ENCODE results near the gene BICDL2.
"Not testable (repeated sequence)": the region's sequence is repeated elsewhere in the genome, so short reads cannot be mapped to it uniquely, and the experiment has no call there.

Gene BICDL2, protein sequence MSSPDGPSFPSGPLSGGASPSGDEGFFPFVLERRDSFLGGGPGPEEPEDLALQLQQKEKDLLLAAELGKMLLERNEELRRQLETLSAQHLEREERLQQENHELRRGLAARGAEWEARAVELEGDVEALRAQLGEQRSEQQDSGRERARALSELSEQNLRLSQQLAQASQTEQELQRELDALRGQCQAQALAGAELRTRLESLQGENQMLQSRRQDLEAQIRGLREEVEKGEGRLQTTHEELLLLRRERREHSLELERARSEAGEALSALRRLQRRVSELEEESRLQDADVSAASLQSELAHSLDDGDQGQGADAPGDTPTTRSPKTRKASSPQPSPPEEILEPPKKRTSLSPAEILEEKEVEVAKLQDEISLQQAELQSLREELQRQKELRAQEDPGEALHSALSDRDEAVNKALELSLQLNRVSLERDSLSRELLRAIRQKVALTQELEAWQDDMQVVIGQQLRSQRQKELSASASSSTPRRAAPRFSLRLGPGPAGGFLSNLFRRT

GRCh38 chr16:3036726-3037315, at the start of gene BICDL2:
BICDL2 (minus strand) TSS chr16:3036944; CDS start chr16:3035496, 1,448 bp downstream.
- DNase-seq: no peak
- TF ChIP-seq POLR2A (IDR thresholded peaks at IDR 0.05; ENCODE audit: low read length): no peak
- no peak for TF ChIP-seq GATA1 (IDR thresholded peaks at IDR 0.05; ENCODE audit: low read depth, low read length)

DNA sequence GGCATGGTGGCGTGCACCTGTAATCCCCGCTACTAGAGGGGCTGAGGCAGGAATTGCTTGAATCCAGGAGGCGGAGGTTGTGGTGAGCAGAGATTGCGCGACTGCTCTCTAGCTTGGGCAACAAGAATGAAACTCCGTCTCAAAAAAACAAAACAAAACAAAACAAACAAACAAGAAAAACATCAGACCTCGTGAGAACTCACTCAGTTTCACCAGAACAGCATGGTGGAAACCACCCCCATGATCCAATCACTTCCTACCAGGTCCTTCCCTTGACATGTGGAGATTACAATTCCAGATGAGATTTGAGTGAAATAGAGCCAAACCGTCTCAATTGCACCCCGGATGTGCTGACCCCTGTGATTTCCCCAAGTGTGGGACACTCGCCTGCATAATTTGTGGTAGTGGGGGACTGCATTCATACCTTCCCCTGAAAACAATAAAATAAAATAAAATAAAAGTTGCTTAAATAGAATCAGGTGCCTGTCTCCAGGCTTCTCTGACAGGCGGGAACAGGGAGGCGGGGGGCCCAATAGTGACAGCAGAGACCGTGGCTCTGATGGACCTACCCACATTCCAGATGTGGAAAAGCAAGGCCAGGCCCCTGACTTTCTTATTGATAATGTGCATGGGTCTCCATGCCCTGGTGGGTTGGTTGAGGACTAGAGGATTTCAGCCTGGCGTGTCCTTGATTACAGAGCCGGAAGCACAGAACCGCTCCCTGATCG, 49.3 kb upstream of the BICDL2 start:
- TF ChIP-seq GATA1 (IDR thresholded peaks at IDR 0.05; ENCODE audit: low read depth, low read length) (no peak), POLR2A (IDR thresholded peaks at IDR 0.05; ENCODE audit: low read length) (no peak)
- DNase-seq: no peak

DNA sequence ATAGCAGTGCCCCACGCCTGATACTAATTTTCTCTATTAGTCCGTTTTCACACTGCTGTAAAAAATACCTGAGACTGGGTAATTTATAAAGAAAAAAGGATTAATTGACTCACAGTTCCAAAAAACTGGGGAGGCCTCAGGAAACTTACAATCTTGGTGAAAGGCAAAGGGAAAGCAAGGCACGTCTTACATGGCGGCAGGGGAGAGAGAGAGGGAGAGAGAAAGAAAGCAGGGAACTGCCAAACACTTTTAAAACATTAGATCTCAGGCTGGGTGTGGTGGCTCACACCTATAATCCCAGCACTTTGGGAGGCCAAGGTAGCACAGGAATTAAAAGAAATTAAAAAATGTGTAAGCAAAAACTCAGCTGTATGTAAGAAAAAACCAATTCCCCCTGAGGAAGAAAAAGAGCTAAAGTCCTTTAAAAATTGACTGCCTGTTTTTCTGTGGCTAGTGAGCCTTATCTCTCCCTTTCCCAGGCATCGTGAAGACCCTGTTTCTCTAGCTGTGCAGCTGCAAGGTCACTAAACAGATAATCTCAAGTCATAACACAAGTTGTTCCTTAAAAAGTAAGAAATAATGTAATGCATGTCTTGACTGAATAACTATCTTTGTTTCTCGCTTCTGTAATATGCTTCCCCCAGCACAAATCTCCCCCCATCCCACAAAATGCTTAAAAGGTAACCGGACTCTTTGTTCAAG, 48.4 kb upstream of the BICDL2 start:
- DNase-seq: no peak
- TF ChIP-seq GATA1 (IDR thresholded peaks at IDR 0.05; ENCODE audit: low read depth, low read length) (no peak), POLR2A (IDR thresholded peaks at IDR 0.05; ENCODE audit: low read length) (no peak)

- DNase-seq: no peak
- TF ChIP-seq POLR2A (IDR thresholded peaks at IDR 0.05; ENCODE audit: low read length) (no peak), GATA1 (IDR thresholded peaks at IDR 0.05; ENCODE audit: low read depth, low read length) (no peak)
Observed at GRCh38 chr16:3084491-3084890, 47.7 kb upstream of the BICDL2 start.

DNA sequence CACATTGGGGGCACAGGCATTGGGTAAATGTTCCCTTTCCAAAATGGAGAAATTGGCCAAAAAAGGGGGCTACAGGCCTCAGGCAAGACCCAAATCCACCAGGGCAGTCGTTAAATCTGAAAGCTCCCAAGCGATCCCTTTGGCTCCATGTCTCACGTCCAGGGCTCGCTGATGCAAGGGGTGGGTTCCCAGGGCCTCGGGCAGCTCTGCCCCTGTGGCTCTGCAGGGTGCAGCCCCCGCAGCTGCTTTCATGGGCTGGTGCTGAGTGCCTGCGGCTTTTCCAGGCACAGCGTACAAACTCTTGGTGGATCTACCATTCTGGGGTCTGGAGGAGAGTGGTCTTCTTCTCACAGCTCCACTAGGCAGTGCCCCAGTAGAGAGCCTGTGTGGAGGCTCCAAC, 46.7 kb upstream of the BICDL2 start:
- not testable (repeated sequence) for DNase-seq

DNA sequence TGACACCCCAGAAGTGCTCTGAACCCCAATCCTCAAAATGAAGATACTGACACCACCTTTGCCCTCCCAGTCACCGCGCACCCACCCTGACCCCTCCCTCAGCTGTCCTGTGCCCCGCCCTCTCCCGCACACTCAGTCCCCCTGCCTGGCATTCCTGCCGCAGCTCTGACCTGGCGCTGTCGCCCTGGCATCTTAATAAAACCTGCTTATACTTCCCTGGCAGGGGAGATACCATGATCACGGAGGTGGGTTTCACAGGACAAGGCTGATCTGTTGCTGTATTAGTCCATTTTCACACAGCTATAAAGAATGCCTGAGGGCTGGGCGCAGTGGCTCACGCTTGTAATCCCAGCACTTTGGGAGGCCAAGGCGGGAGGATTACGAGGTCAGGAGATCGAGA, 45.2 kb upstream of the BICDL2 start:
- DNase-seq: not testable (repeated sequence)

DNA sequence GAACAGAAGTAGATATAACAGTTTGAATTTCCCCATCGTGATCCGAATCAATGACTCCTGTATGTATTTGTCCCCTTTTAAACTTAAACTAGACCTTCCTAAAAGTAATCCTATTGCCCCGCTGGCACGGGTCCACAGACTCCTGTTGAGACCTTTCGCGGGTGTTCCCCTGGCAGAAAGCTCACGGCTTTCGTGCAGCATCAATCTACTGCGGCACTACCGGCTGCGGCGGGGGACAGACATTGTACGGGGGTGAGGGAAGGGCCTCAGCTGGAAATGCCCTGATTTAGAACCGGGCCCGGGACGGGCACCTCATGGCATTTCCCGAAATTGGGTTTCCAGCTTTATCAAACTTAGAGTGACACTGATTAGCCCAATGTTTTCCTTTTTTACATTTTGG, 43.3 kb upstream of the BICDL2 start:
- TF ChIP-seq GATA1 (IDR thresholded peaks at IDR 0.05; ENCODE audit: low read depth, low read length) (no peak), POLR2A (IDR thresholded peaks at IDR 0.05; ENCODE audit: low read length) (no peak)
- DNase-seq: no peak

GRCh38 chr16:3076577-3076976, 39.8 kb upstream of the BICDL2 start:
- TF ChIP-seq GATA1 (IDR thresholded peaks at IDR 0.05; ENCODE audit: low read depth, low read length) (no peak), POLR2A (IDR thresholded peaks at IDR 0.05; ENCODE audit: low read length) (no peak)
- no peak for DNase-seq

DNA sequence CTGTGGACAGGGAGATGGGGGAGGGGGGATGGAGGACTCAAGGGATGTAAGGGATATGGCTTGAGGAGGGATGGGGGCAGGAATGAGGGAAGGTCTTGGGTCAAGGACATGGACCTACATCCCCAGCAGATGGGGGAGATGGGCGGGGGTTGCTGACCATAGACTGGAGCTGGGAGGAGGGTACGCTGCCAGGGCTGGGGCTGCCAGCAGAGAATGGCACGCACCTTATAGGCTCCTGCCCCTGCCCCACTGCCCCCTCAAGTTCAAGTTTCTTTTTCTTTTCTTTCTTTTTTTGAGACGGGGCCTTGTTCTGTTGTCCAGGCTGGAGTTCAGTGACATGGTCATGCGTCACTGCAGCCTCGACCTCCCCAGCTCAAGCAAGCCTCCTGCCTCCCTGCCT, 39.2 kb upstream of the BICDL2 start:
- DNase-seq: not testable (repeated sequence)

GRCh38 chr16:3075523-3075915, 38.8 kb upstream of the BICDL2 start:
- TF ChIP-seq GATA1 (IDR thresholded peaks at IDR 0.05; ENCODE audit: low read depth, low read length) (no peak), POLR2A (IDR thresholded peaks at IDR 0.05; ENCODE audit: low read length) (no peak)
- no peak for DNase-seq

DNA sequence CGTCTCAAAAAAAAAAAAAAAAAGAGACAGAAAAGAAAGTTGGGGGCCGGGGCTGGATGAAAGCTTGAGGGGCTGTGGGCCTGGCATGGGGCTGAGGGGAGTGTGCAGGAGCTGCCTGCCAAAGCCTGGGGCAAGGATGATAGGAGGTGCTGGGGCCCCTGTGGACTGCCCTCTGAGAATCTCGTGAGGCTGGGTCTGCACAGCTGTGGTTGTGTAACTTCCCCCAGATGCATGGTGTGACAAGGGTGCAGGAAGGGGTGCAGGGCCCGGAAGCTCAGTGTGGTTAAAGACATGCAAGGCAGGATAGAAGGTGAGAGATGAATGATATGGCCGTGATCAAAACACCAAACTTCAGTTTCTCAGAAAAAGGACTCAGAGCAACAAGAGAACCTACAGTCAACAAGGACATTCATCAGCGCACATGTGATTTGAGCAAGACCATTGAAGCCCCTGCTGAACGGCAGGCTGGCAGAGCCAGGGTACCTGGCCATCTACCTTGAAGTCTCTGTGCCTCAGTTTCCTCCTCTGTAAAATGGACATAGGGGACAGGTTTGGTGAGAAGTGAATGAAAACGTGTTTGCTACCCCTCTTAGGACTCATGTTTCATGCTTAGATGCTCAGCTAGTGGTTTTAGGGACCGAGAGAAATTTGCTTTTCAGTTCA, 38.2 kb upstream of the BICDL2 start:
- no peak for DNase-seq
- TF ChIP-seq GATA1 (IDR thresholded peaks at IDR 0.05; ENCODE audit: low read depth, low read length): no peak
- TF ChIP-seq POLR2A (IDR thresholded peaks at IDR 0.05; ENCODE audit: low read length): no peak

DNA sequence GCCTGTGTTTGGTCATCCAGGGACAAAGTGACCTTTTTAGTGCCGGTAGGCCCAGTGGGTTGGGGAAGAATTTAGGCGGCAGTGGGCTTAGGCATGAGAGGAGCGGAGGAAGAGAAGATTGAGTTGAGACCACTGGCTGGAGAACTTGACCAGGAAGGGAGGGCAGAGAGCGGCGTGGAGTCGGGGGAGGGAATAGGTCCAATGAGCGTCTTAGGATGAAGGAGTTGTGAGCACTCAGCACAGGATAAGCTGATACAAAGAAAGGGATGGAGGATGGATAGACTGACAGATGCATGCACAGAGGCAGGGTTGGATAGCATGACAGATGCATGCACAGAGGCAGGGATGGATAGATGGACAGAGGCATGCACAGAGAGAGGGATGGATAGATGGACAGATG, 36.7 kb upstream of the BICDL2 start:
- TF ChIP-seq GATA1 (IDR thresholded peaks at IDR 0.05; ENCODE audit: low read depth, low read length) (no peak), POLR2A (IDR thresholded peaks at IDR 0.05; ENCODE audit: low read length) (no peak)
- DNase-seq: no peak

DNA sequence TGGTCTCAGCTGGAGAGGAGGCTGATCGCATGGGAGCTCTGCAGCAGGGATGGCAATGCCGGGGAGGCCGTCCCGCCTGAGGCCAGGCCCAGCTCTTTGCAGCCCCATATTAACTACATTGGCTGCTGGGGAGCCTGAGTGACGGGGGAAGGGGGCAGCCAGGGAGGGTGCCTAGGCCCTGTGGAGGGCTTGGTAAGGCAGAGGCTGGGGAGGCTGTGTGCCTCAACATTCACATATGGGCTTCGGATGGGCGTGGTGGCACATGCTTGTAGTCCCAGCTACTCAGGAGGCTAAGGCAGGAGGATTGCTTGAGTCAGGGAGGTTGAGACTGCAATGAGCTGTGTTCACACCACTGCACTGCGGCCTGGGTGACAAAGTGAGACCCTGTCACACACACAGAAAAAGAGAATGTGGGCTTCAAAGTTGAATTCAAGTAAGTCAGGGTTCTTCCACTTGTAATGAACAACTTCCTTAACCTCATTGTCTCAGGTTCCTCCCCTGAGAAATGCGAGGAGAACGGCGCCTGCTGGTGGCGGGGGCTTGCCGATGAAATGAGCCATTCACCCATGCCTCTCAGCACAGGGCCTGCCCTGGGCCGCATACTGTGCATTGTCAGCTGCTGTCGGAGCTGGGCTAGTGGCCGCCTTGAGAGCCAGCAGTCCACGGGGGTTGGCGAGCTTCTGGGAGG, 36.0 kb upstream of the BICDL2 start:
- DNase-seq: not testable (repeated sequence)

DNA sequence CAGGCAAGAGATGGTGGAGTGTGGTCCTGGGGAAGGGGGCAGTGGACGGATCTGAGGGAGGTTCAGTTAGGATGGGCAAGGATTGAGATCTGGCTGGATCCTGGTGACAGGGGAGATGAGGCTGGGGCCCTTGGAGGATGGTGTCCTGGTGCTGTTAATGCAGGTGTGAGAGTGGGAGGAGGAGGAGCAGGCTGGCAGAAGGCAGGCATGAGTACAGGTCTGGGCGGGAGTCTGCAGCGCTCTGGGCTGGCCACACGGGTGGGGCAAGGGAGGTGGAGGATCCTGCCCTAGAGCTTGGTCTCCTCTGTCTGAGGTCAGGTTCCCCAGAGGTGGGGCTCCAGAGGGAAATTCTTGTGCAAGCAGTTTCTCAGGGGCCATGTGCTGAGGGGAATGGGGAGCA, 35.4 kb upstream of the BICDL2 start:
- not testable (repeated sequence) for DNase-seq
